ENCODE results near the gene COL9A2. TPM values are rescaled to one million over a fixed set of nuclear protein-coding genes. Genes with fewer than 3 reads are reported as not detected.
"Not testable (repeated sequence)": the region's sequence is repeated elsewhere in the genome, so short reads cannot be mapped to it uniquely, and the experiment has no call there.

Gene COL9A2
- total and polyA plus RNA-seq, 11 donors = 0.14 to 1.4 (median 0.50) TPM; not detected in 1

GRCh38 chr1:40344597-40344996 lies 27.5 kb upstream of the COL9A2 start:
- TF ChIP-seq POLR2A (IDR thresholded peaks at IDR 0.05) = no peak
- no peak for TF ChIP-seq CTCF (IDR thresholded peaks at IDR 0.05)
- peak in 4 of 5 donors; percentile 23 to 46 (median 36) for DNase-seq
- intact Hi-C loops (cut with DNase I) = loop anchor here in 7 of 10 donors (5.0 to 10.0 kb wide), 4 partner anchors 53 to 63 kb away; no protein-coding TSS in a partner anchor
- peaks cover 0 to 52% (median 0%) of the 10 kb centered on the region in 12 donors for H3K4me1 ChIP-seq
- H3K36me3 ChIP-seq = no peaks in the 10 kb centered on the region
- peak overlapping the region in 3 of 12 donors; percentile 10 to 47 (median 17) for H3K4me3 ChIP-seq
- no peaks in the 10 kb centered on the region for H3K27me3 ChIP-seq
- 18 to 24% (median 24%) methylated on average over 6 of the region's 6 CpGs for WGBS, 4 donors
- H3K27ac ChIP-seq = peak overlapping the region in 1 of 12 donors; percentile 85
- ATAC-seq = peak in 3 of 4 donors; percentile 74 to 88 (median 75)
- peaks cover 0 to 5% (median 0%) of the 10 kb centered on the region in 12 donors for H3K9me3 ChIP-seq

GRCh38 chr1:40342381-40342717 lies 25.3 kb upstream of the COL9A2 start:
- not testable (repeated sequence) for H3K9me3 ChIP-seq, H3K4me3 ChIP-seq, DNase-seq, ATAC-seq, H3K36me3 ChIP-seq, H3K27me3 ChIP-seq
- intact Hi-C loops (cut with DNase I) = loop anchor here in 7 of 10 donors (5.0 to 10.0 kb wide), 4 partner anchors 55 to 65 kb away; no protein-coding TSS in a partner anchor
- Histone ChIP-seq H3K27ac (peak overlapping the region in 1 of 12 donors; percentile 92), H3K4me1 (peaks cover 0 to 58% (median 0%) of the 10 kb centered on the region in 12 donors)
- 82 to 92% (median 88%) methylated on average over 3 of the region's 3 CpGs for WGBS, 4 donors

GRCh38 chr1:40341491-40342380 lies 24.6 kb upstream of the COL9A2 start:
- TF ChIP-seq CTCF (IDR thresholded peaks at IDR 0.05) = no peak
- TF ChIP-seq POLR2A (IDR thresholded peaks at IDR 0.05) = no peak
- peaks cover 0 to 5% (median 0%) of the 10 kb centered on the region in 12 donors for H3K9me3 ChIP-seq
- peaks cover 0 to 58% (median 0%) of the 10 kb centered on the region in 12 donors for H3K4me1 ChIP-seq
- WGBS, 4 donors = 65 to 72% (median 69%) methylated on average over 6 of the region's 6 CpGs
- H3K27ac ChIP-seq = peak overlapping the region in 1 of 12 donors; percentile 92
- H3K36me3 ChIP-seq = no peaks in the 10 kb centered on the region
- DNase-seq = no peak
- peaks cover 0 to 9% (median 0%) of the 10 kb centered on the region in 9 donors for H3K27me3 ChIP-seq
- intact Hi-C loops (cut with DNase I) = loop anchor here in 7 of 10 donors (5.0 to 10.0 kb wide), 4 partner anchors 56 to 66 kb away; no protein-coding TSS in a partner anchor
- H3K4me3 ChIP-seq = no peak overlapping the region
- no peak for ATAC-seq

GRCh38 chr1:40339420-40340323 lies 22.6 kb upstream of the COL9A2 start:
- Histone ChIP-seq H3K27me3 (peaks cover 0 to 13% (median 0%) of the 10 kb centered on the region in 9 donors), H3K4me1 (peaks cover 0 to 58% (median 0%) of the 10 kb centered on the region in 12 donors), H3K27ac (peak overlapping the region in 1 of 12 donors; percentile 92), H3K36me3 (no peaks in the 10 kb centered on the region), H3K9me3 (peaks cover 0 to 5% (median 0%) of the 10 kb centered on the region in 12 donors), H3K4me3 (peak overlapping the region in 1 of 12 donors; percentile 40)
- 50 to 61% (median 56%) methylated on average over 6 of the region's 6 CpGs for WGBS, 4 donors
- intact Hi-C loops (cut with DNase I) = loop anchor here (2.0 to 10.0 kb wide), 12 partner anchors 58 to 255 kb away; no protein-coding TSS in a partner anchor
- TF ChIP-seq POLR2A (IDR thresholded peaks at IDR 0.05) = no peak
- no peak for DNase-seq
- ATAC-seq = peak in 3 of 4 donors; percentile 33 to 48 (median 43)
